Stimulated activated CD8-positive, alpha-beta memory T cell treated with anti-CD3 and anti-CD28 coated beads, Interleukin-4, amount 100 ng/mL, for 1 hour (primary cell): ENCODE data around the gene PSD4.
A peak's percentile ranks its signal among the peaks of the same experiment; 100 is the strongest.

Experiments used
- DNase-seq, 2 donors: peaks; one replicate each; pipeline ENCODE4 v3.0.0-alpha.2; 2020; ENCODE audit warnings: low read depth in 2 of 2, low spot score in 1 of 2

The PSD4 gene

DNA sequence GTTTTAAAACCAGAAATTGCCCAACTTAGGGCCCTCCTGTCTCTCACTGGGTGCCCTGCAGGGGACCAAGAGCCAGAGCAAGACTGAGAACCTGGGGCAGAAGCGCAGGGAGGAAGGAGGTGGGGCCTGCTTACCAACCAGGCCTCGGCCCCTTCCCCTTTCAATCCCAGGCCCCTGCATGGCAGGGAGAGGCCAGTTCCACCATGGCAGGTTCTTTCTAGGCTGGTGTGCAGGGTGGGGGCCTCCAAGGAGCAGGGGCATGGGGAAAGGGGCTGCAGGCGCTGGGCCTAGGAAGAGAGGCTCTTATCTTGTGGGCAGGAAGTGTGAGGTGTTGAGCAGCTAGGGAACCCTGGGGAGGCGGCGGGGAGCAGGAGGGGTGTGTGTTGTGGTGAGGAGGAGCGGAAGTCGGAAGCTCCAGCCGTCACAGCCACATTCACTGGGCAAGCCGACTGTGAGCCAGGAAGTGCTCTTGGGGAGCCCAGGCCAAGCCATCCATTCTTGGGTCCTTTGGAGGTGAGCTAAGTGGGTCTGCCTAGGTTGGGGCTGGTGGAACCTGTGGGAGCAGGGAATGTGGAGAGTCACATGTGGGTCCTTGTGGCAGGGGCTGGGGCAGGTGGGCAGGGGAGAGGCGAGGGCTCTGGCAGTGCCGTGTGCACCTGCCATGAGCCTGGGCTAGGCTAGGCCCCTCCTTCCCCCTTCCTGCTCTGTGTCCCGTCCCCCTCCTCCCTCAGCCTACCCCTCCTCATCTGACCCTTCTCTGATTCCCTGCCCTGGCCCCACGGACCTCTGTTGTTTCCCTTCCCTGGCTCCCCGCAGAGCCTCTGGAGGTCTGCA, at the start of gene PSD4:
Gene PSD4 (plus strand): TSS at position 430 of the 834 bp plus-strand sequence. CDS start 8,486 bp downstream, outside the sequence.
- DNase-seq: peak; percentile 53 to 75

DNA sequence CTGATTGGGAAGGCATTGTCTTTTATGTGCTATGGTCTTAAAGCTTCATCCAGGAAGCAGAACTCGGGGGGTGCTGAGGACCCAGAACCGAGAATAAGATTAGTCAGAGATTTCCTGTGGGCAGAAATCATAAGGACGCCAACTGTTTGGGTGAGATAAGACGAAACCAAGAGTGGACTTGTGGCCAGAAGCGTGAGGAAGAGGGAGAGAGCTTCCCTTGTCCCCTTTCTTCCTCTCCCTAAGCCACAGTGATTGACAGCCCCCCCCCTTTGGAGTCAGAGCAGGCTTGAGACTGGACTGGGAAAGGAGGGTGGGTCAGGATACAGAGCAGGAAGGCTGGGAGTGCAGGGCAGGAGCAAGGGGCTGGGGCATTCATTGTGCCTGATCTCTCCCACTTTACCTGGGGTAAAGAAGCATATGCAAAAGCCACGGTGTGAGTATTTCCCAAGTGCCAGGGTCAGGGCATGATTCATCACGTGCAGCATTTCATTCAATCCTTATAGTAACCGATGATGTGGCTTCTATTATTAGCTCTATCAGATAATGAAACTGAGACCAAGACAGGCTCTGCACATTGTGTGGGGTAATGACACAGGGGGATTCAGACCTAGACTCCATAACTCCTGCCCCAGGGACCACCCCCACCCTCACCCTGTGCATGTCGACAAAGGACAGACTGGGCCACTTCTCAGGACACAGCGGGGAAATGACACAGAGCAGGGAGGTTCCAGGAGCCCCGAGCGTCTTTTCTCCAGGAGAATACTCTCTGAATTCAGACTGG, 49.4 kb upstream of the PSD4 start:
- DNase-seq: no peak

- no peak for DNase-seq
These were observed 48.6 kb upstream of the PSD4 start for GRCh38 chr2:113124984-113125855.

GRCh38 chr2:113126845-113127645, 46.7 kb upstream of the PSD4 start, which contains the start of gene IL1RN:
Gene IL1RN, plus strand, starts transcription at chr2:113127598. Its CDS starts 27 bp downstream, at chr2:113127625.
- no peak for DNase-seq

- DNase-seq: no peak
These were observed 45.9 kb upstream of the PSD4 start for GRCh38 chr2:113127646-113128570.

DNA sequence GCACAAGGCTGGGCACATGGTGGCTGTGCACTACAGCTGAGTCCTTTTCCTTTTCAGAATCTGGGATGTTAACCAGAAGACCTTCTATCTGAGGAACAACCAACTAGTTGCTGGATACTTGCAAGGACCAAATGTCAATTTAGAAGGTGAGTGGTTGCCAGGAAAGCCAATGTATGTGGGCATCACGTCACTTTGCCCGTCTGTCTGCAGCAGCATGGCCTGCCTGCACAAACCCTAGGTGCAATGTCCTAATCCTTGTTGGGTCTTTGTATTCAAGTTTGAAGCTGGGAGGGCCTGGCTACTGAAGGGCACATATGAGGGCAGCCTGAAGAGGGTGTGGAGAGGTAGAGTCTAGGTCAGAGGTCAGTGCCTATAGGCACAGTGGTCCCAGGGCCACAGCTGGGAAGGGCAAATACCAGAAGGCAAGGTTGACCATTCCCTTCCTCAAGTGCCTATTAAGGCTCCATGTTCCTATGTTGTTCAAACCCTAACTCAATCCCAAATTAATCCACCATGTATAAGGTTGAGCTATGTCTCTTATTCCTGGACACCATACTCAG, 44.2 kb upstream of the PSD4 start:
- no peak for DNase-seq

DNA sequence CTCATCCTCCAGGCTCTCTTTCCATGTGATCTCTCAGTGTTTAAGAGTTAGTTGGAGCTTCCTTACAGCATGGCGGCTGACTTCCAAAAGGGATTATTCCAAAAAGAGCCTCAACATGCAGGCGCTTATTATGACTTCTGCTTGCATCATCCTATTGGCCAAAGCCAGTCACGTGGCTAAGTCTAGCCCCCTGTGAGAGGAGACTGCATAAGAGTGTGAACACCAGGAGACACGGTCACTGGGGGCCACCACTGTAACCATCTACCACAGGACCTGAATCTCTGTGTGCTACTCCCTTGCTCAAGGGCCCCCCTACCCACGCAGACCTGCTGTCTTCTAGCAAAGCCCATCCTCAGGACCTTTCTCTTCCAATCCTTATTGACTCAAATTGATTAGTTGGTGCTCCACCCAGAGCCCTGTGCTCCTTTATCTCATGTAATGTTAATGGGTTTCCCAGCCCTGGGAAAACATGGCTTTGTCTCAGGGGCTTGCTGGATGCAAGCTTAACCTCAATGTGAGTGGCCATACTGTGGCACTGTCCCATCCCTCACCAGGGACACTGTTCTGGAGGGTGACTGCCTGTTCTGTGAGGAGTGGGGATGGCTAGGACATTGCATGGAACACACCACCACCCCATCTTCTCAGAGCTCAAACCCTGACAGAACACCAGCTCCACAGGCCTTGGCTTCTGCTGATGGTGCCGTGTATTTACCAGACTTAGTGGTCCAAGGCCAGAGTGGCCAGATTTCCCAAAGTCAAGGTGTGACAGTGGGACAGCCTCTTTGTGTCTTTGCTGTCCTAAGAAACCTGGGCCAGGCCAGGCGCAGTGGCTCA, 42.2 kb upstream of the PSD4 start:
- DNase-seq: no peak

DNA sequence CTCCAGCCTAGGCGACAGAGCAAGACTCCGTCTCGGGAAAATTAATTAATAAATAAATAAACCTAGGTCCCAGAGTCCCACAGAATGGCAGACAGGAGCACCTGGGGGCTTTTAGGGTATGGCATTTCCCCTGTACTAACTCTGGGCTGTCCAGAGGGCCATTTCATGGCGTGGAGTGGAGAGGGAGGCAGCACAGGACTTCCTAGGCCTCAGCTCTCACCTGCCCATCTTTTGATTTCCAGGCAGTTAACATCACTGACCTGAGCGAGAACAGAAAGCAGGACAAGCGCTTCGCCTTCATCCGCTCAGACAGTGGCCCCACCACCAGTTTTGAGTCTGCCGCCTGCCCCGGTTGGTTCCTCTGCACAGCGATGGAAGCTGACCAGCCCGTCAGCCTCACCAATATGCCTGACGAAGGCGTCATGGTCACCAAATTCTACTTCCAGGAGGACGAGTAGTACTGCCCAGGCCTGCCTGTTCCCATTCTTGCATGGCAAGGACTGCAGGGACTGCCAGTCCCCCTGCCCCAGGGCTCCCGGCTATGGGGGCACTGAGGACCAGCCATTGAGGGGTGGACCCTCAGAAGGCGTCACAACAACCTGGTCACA, 41.3 kb upstream of the PSD4 start:
- no peak for DNase-seq

- no peak for DNase-seq
These were observed 39.8 kb upstream of the PSD4 start for GRCh38 chr2:113133704-113134598.

DNA sequence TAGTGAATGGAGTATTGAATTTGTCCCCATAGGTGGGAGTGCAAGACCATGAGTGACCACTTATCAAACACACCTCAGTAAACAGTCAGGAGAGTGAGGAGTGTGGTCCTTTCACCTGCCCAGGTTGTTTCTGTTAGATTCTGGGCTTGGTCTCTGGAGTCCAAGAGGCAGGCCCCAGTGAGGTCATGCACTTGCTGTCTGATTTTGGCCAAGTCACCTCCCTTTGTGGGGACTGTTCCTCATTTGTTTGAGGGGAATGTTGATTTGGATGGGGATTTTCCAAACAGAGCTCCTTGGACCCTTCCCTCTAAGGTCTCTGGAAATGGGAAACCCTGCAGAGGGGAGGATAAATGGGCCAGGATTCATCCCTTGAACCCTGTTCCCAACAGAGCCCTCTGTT, 39.1 kb upstream of the PSD4 start:
- DNase-seq: no peak

GRCh38 chr2:113135317-113135716, 38.5 kb upstream of the PSD4 start:
- DNase-seq: no peak

- no peak for DNase-seq
These were observed 36.7 kb upstream of the PSD4 start for GRCh38 chr2:113136828-113137775.

GRCh38 chr2:113137827-113138226, 35.9 kb upstream of the PSD4 start:
- no peak for DNase-seq

- no peak for DNase-seq
These were observed 35.1 kb upstream of the PSD4 start for GRCh38 chr2:113138428-113139322.

- DNase-seq: no peak
These were observed 32.3 kb upstream of the PSD4 start for GRCh38 chr2:113141451-113141850.
